Progenitor cell of endocrine pancreas (in vitro differentiated cells): ENCODE data around the gene MEX3A. TPM values are rescaled to one million over a fixed set of nuclear protein-coding genes. Genes with fewer than 3 reads are reported as not detected.

Experiments used
- DNase-seq: peaks from one replicate; pipeline ENCODE4 v3.0.0; 2021; ENCODE audit warnings: low spot score; ENCODE audit not compliant: unreplicated experiment
- H3K27ac Mint-ChIP-seq: 2 replicates; pipeline ENCODE4 v1.8.0; 2021; ENCODE audit warnings: mild to moderate bottlenecking, moderate library complexity, mixed read lengths
- H3K27me3 Mint-ChIP-seq: 2 replicates; pipeline ENCODE4 v1.8.0; 2021; ENCODE audit warnings: mixed read lengths
- H3K36me3 Mint-ChIP-seq: 2 replicates; pipeline ENCODE4 v1.8.0; 2022; ENCODE audit warnings: mixed read lengths; ENCODE audit not compliant: insufficient read depth
- H3K4me1 Mint-ChIP-seq: 2 replicates; pipeline ENCODE4 v1.8.0; 2021; ENCODE audit warnings: low read depth, mixed read lengths
- H3K4me3 Mint-ChIP-seq: 2 replicates; pipeline ENCODE4 v1.8.0; 2021; ENCODE audit warnings: low read depth, mild to moderate bottlenecking, moderate library complexity, mixed read lengths
- H3K9me3 Mint-ChIP-seq: 2 replicates; pipeline ENCODE4 v1.8.0; 2021; ENCODE audit warnings: low read depth, mixed read lengths
- total RNA-seq: library from RNA; stranded (reverse); gene quantifications from 2 replicates; pipeline ENCODE4 v1.2.1, GENCODE V29; 2021
- TF ChIP-seq, protein P1 (sequence below): fragments of 200-600 bp; sonication (generic); IDR thresholded peaks from one replicate; pipeline ENCODE4 v1.5.0; 2021; ENCODE audit warnings: antibody characterized with exemption, mild to moderate bottlenecking; ENCODE audit not compliant: unreplicated experiment

The MEX3A gene
- total RNA-seq, 1 donor from 2014 or later: 112 TPM

DNA sequence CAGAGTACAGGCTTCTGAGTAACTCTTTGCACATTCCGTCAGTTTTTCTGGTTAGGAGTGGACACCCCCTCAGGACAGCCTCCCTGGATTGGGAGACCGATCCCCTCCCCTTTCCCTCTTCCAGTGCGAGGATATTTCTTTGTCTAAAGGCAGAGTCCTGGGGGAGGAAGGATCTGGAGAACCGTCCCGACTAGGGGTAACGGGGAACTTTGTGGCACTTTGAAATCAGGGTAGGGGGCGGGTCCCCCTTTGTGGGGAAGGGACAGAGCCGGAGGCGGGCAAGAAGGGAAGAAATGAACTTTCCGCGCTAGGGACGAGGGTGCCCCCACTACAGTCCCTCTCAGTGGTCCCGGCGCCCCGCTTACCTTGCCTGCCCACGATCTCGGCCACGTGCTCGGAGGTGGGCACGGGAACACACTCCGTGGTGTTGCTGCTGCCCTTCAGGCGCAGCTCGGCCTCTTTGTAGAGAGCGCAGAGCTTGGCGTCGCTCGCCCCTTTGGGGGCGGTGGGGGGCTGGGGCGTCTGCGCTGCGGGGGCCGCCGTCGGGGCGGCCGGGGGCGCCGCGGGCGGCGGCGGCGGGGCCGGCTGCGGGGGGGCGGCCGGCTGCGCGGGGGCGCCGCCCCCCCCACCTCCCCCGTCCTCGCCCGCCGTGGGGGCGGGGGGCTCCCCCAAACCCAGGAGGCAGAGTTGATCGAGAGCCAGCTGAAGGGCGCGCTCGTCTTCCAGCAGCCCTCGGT lies 917 bp downstream of the MEX3A start:
- Mint-ChIP-seq H3K27me3 (no peaks in the 10 kb centered on the region), H3K27ac (peak overlapping the region; percentile 98), H3K4me3 (peak overlapping the region; percentile 99), H3K36me3 (peaks cover 28% of the 10 kb centered on the region), H3K4me1 (peaks cover 63% of the 10 kb centered on the region), H3K9me3 (no peaks in the 10 kb centered on the region)
- DNase-seq: no peak
- TF ChIP-seq, protein P1, sequence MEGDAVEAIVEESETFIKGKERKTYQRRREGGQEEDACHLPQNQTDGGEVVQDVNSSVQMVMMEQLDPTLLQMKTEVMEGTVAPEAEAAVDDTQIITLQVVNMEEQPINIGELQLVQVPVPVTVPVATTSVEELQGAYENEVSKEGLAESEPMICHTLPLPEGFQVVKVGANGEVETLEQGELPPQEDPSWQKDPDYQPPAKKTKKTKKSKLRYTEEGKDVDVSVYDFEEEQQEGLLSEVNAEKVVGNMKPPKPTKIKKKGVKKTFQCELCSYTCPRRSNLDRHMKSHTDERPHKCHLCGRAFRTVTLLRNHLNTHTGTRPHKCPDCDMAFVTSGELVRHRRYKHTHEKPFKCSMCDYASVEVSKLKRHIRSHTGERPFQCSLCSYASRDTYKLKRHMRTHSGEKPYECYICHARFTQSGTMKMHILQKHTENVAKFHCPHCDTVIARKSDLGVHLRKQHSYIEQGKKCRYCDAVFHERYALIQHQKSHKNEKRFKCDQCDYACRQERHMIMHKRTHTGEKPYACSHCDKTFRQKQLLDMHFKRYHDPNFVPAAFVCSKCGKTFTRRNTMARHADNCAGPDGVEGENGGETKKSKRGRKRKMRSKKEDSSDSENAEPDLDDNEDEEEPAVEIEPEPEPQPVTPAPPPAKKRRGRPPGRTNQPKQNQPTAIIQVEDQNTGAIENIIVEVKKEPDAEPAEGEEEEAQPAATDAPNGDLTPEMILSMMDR: no peak

DNA sequence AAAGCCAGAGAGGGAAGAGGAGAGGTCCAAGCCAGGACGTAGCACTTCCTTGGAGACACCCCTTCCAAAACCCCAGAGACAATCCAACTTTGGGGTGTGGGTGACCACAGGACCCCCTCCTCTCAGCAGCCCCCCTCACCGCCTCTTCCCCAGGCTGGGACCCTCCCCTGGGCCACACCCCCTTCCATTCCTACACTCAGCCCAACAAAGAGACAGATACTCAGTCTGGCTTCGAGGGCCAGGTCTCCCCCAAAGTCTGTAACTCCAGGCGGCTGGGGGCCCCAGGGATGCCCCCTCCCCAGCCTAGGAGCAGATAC lies 1.4 kb downstream of the MEX3A start:
- Mint-ChIP-seq H3K4me3 (peak overlapping the region; percentile 99), H3K4me1 (peaks cover 63% of the 10 kb centered on the region), H3K27me3 (no peaks in the 10 kb centered on the region), H3K27ac (peak overlapping the region; percentile 98), H3K36me3 (peaks cover 28% of the 10 kb centered on the region), H3K9me3 (no peaks in the 10 kb centered on the region)
- no peak for DNase-seq
- TF ChIP-seq, protein P1: no peak

DNA sequence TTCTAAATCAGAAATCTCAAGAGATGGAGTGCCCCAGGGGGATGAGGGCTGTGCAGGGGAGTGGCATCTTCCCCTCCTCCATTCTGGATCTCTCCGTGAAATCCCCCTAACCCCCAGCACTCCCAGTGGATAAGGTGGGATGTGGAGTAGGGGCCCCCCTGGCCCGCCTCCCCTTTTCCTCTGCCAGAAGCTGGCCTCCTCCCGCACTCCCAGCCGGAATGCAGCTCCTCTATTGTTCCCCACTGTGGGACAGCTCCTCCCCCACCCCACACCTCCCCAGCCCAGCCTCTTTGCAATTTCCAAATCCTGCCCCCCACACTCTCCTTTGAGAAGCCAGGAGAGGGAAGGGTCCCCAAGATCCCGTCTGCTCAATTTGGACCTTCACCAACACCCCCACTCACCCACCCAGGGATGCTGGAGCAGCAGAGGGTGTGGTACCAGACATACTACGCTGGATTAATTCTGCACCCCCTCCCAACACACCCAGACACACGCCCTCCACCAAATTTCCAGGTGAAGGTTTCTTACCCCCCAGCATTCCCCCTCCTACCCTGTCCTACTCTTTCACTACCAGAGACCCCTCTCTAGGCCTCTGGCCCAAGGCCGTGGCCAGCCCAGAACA lies 1.9 kb downstream of the MEX3A start:
- TF ChIP-seq, protein P1: no peak
- DNase-seq: no peak
- Mint-ChIP-seq H3K4me1 (peaks cover 66% of the 10 kb centered on the region), H3K4me3 (peak overlapping the region; percentile 99), H3K36me3 (peaks cover 32% of the 10 kb centered on the region), H3K27ac (peak overlapping the region; percentile 98), H3K9me3 (no peaks in the 10 kb centered on the region), H3K27me3 (no peaks in the 10 kb centered on the region)

DNA sequence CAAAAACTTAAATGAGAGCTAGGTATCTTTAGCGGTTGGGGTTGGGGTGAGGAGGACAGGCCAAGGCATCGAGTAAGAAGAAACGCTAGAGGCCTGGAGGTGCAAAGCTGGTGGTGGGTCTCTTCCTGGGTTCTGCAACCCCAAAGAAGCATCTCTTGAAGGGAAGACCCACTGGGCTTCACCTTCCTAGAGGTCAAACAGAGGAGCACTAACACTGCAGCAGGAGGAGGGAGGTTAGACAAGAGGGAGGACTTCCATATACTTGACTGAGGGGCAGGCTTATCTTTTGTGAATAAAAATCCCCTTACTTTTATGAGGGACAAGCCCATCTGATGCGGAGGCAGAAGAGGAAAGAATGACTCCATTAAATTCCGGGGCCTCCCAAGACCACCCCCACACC lies 2.5 kb downstream of the MEX3A start:
- H3K9me3 Mint-ChIP-seq: no peaks in the 10 kb centered on the region
- H3K36me3 Mint-ChIP-seq: peaks cover 34% of the 10 kb centered on the region
- TF ChIP-seq, protein P1: no peak
- no peak for DNase-seq
- H3K4me3 Mint-ChIP-seq: peak overlapping the region; percentile 99
- no peaks in the 10 kb centered on the region for H3K27me3 Mint-ChIP-seq
- H3K4me1 Mint-ChIP-seq: peaks cover 65% of the 10 kb centered on the region
- H3K27ac Mint-ChIP-seq: peak overlapping the region; percentile 98

DNA sequence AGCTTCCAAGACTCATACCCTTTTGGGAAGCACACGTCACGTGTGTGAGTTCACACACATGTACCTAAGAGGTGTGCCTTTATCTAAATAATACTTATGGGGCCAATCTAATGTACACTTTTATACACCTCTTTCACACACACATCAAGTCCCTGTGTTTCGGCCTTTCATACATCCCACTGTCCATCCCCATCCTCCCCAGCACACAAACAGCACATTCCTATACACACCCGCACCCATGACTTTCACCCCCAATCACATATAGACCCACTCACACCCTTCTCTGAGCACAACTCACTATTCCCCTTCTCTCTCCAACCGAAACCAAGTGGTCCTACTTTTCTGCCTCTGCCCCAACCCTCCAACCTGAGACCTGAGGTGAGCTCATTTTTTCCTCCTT lies 3.5 kb downstream of the MEX3A start:
- Mint-ChIP-seq H3K4me3 (peak overlapping the region; percentile 99), H3K9me3 (no peaks in the 10 kb centered on the region), H3K27ac (peak overlapping the region; percentile 63), H3K4me1 (peaks cover 62% of the 10 kb centered on the region), H3K36me3 (peaks cover 36% of the 10 kb centered on the region), H3K27me3 (no peaks in the 10 kb centered on the region)
- TF ChIP-seq, protein P1: no peak
- no peak for DNase-seq
